Measurements from ENCODE around the gene MS4A15.

The MS4A15 gene

GRCh38 chr11:60718524-60719316 is 37.9 kb upstream of the MS4A15 start:
- in situ Hi-C loops (cut with HindIII; ENCODE audit: low sequenced_read_pairs) = no loop called here
- TF ChIP-seq, protein P1, sequence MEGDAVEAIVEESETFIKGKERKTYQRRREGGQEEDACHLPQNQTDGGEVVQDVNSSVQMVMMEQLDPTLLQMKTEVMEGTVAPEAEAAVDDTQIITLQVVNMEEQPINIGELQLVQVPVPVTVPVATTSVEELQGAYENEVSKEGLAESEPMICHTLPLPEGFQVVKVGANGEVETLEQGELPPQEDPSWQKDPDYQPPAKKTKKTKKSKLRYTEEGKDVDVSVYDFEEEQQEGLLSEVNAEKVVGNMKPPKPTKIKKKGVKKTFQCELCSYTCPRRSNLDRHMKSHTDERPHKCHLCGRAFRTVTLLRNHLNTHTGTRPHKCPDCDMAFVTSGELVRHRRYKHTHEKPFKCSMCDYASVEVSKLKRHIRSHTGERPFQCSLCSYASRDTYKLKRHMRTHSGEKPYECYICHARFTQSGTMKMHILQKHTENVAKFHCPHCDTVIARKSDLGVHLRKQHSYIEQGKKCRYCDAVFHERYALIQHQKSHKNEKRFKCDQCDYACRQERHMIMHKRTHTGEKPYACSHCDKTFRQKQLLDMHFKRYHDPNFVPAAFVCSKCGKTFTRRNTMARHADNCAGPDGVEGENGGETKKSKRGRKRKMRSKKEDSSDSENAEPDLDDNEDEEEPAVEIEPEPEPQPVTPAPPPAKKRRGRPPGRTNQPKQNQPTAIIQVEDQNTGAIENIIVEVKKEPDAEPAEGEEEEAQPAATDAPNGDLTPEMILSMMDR (IDR thresholded peaks at IDR 0.05; ENCODE audit: low read depth, low read length) = no peak
- DNase-seq (ENCODE audit: low read depth, low spot score) = no peak
- H3K4me3 ChIP-seq (ENCODE audit: low read depth, low read length) = no peak overlapping the region

- DNase-seq (ENCODE audit: low read depth, low spot score) = no peak
- TF ChIP-seq, protein P1 (IDR thresholded peaks at IDR 0.05; ENCODE audit: low read depth, low read length) = no peak
- H3K4me3 ChIP-seq (ENCODE audit: low read depth, low read length) = no peak overlapping the region
- in situ Hi-C loops (cut with HindIII; ENCODE audit: low sequenced_read_pairs) = no loop called here
These were observed 37.3 kb upstream of the MS4A15 start for GRCh38 chr11:60719391-60719790.

GRCh38 chr11:60720460-60720859 is 36.2 kb upstream of the MS4A15 start:
- no peak for DNase-seq (ENCODE audit: low read depth, low spot score)
- H3K4me3 ChIP-seq (ENCODE audit: low read depth, low read length) = no peak overlapping the region
- in situ Hi-C loops (cut with HindIII; ENCODE audit: low sequenced_read_pairs) = no loop called here
- TF ChIP-seq, protein P1 (IDR thresholded peaks at IDR 0.05; ENCODE audit: low read depth, low read length) = no peak

DNA sequence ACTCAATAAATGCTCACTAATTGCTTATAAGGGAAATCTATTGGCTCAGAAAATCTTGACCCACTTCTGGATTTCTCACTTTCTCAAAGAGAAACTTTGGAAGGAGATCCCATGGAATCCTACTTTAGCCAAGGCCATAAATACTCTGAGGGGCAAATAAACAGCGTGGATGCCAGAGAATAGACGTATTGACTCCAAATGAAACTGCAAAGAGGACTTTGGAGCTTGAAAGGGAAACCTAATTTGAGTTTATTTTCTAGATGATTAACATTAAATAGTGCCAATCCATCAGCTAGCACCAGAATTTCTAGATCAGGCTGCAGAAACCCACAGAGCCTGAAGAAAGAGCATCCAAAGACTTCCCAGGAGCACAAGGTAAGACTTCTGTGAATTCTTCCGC is 32.2 kb upstream of the MS4A15 start, which contains the start of gene MS4A18:
Gene MS4A18 (plus strand): TSS at position 301 of the 400 bp plus-strand sequence.
- in situ Hi-C loops (cut with HindIII; ENCODE audit: low sequenced_read_pairs) = no loop called here
- TF ChIP-seq, protein P1 (IDR thresholded peaks at IDR 0.05; ENCODE audit: low read depth, low read length) = no peak
- DNase-seq (ENCODE audit: low read depth, low spot score) = no peak
- no peak within 1 kb of the TSS for H3K4me3 ChIP-seq (ENCODE audit: low read depth, low read length)

- TF ChIP-seq, protein P1 (IDR thresholded peaks at IDR 0.05; ENCODE audit: low read depth, low read length) = no peak
- H3K4me3 ChIP-seq (ENCODE audit: low read depth, low read length) = no peak overlapping the region
- in situ Hi-C loops (cut with HindIII; ENCODE audit: low sequenced_read_pairs) = no loop called here
- DNase-seq (ENCODE audit: low read depth, low spot score) = no peak
These were observed 31.1 kb upstream of the MS4A15 start for GRCh38 chr11:60725592-60725991.

GRCh38 chr11:60731586-60731985 is 25.1 kb upstream of the MS4A15 start:
- in situ Hi-C loops (cut with HindIII; ENCODE audit: low sequenced_read_pairs) = no loop called here
- DNase-seq (ENCODE audit: low read depth, low spot score) = no peak
- TF ChIP-seq, protein P1 (IDR thresholded peaks at IDR 0.05; ENCODE audit: low read depth, low read length) = no peak
- no peak overlapping the region for H3K4me3 ChIP-seq (ENCODE audit: low read depth, low read length)

All from astrocyte of the spinal cord (primary cell).